Ishikawa (cell line): ENCODE data around the gene FZD7.

Experiments
- CREB1 ChIP-seq: IDR thresholded peaks from 2 replicates; pipeline ENCODE4 v1.6.1; 2012; ENCODE audit warnings: low read depth
- EP300 ChIP-seq: IDR thresholded peaks from 2 replicates; pipeline ENCODE4 v1.6.1; 2012; ENCODE audit warnings: borderline replicate concordance
- FOXM1 ChIP-seq: IDR thresholded peaks from 2 replicates; pipeline ENCODE4 v1.6.1; 2012; ENCODE audit warnings: low read depth, borderline replicate concordance
- RAD21 ChIP-seq: IDR thresholded peaks from 2 replicates; pipeline ENCODE4 v1.6.1; 2012; ENCODE audit warnings: low read depth
- TAF1 ChIP-seq: IDR thresholded peaks from 2 replicates; pipeline ENCODE4 v1.6.1; 2012; ENCODE audit warnings: low read depth, mild to moderate bottlenecking
- TEAD4 ChIP-seq: IDR thresholded peaks from 2 replicates; pipeline ENCODE4 v1.6.1; 2012
- YY1 ChIP-seq: IDR thresholded peaks from 2 replicates; pipeline ENCODE4 v1.6.1; 2012; ENCODE audit warnings: low read depth
- ZBTB7A ChIP-seq: IDR thresholded peaks from 2 replicates; pipeline ENCODE4 v1.6.1; 2012; ENCODE audit warnings: low read depth
- TF ChIP-seq, protein P1 (sequence below): IDR thresholded peaks from 2 replicates; pipeline ENCODE4 v1.6.1; 2012
- TF ChIP-seq, protein P2 (sequence below): IDR thresholded peaks from 2 replicates; pipeline ENCODE4 v1.6.1; 2012; ENCODE audit warnings: low read depth, mild to moderate bottlenecking
- TF ChIP-seq, protein P3 (sequence below): IDR thresholded peaks from 2 replicates; pipeline ENCODE4 v1.6.1; 2012

DNA sequence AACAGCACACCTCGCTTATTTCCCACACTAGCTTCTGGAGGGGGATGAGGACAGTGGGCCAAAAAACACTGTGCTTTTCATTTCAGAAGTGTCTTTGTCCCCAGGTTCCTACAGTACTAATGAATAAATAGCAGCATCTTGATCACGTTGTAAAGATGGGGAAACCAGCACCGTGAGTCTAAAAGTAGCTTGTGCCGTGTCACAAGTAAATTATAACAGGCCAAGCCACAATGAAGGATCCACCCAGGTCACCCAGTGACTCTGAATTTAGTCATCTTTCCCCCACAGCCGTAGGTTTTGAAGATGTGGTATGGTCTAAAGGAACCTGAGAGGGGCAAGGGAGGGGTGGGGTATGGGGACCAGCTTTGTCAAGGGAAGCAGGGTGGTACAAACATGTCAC lies 8.8 kb downstream of the FZD7 start:
- TF ChIP-seq EP300, result no peak
- TF ChIP-seq TAF1, result no peak
- TF ChIP-seq, protein P1, sequence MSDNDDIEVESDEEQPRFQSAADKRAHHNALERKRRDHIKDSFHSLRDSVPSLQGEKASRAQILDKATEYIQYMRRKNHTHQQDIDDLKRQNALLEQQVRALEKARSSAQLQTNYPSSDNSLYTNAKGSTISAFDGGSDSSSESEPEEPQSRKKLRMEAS, result no peak
- no peak for TF ChIP-seq YY1
- TF ChIP-seq, protein P2, sequence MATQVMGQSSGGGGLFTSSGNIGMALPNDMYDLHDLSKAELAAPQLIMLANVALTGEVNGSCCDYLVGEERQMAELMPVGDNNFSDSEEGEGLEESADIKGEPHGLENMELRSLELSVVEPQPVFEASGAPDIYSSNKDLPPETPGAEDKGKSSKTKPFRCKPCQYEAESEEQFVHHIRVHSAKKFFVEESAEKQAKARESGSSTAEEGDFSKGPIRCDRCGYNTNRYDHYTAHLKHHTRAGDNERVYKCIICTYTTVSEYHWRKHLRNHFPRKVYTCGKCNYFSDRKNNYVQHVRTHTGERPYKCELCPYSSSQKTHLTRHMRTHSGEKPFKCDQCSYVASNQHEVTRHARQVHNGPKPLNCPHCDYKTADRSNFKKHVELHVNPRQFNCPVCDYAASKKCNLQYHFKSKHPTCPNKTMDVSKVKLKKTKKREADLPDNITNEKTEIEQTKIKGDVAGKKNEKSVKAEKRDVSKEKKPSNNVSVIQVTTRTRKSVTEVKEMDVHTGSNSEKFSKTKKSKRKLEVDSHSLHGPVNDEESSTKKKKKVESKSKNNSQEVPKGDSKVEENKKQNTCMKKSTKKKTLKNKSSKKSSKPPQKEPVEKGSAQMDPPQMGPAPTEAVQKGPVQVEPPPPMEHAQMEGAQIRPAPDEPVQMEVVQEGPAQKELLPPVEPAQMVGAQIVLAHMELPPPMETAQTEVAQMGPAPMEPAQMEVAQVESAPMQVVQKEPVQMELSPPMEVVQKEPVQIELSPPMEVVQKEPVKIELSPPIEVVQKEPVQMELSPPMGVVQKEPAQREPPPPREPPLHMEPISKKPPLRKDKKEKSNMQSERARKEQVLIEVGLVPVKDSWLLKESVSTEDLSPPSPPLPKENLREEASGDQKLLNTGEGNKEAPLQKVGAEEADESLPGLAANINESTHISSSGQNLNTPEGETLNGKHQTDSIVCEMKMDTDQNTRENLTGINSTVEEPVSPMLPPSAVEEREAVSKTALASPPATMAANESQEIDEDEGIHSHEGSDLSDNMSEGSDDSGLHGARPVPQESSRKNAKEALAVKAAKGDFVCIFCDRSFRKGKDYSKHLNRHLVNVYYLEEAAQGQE, result no peak
- no peak for TF ChIP-seq TEAD4
- TF ChIP-seq FOXM1, result no peak
- TF ChIP-seq RAD21, result no peak
- TF ChIP-seq, protein P3, sequence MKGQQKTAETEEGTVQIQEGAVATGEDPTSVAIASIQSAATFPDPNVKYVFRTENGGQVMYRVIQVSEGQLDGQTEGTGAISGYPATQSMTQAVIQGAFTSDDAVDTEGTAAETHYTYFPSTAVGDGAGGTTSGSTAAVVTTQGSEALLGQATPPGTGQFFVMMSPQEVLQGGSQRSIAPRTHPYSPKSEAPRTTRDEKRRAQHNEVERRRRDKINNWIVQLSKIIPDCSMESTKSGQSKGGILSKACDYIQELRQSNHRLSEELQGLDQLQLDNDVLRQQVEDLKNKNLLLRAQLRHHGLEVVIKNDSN, result no peak
- no peak for TF ChIP-seq ZBTB7A
- TF ChIP-seq CREB1, result no peak
